Measurements from ENCODE around the gene CFD.

DNA sequence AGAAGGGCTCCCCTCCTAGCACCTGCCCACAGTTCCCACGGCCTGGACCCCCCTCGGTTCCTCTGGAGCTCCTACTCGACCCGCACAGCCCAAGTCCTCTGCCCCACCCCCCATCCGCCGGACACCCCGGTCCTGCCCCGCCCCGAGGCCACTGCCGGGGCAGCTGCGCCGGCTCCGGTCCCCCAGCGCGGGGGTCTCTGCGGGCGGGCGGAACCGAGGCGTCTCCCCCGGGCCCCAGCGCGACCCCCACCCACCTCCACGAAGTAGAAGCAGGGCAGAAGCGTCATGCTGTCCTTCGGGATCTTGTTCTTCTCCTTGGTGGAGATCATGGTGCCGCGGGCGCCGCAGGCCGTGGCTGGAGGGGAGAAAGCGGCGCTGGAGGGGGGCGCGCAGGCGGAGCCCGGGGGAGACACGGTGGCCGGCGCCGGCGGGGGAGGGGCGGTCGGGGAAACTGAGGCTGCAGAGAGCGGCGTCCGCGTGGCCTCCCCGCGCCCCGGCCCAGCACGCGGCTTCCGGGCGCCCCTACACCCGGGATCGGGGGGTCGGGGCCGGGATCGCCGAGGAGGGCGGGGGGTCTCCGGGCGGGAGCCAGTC lies 38.1 kb upstream of the CFD start:
- TF ChIP-seq, protein P1, sequence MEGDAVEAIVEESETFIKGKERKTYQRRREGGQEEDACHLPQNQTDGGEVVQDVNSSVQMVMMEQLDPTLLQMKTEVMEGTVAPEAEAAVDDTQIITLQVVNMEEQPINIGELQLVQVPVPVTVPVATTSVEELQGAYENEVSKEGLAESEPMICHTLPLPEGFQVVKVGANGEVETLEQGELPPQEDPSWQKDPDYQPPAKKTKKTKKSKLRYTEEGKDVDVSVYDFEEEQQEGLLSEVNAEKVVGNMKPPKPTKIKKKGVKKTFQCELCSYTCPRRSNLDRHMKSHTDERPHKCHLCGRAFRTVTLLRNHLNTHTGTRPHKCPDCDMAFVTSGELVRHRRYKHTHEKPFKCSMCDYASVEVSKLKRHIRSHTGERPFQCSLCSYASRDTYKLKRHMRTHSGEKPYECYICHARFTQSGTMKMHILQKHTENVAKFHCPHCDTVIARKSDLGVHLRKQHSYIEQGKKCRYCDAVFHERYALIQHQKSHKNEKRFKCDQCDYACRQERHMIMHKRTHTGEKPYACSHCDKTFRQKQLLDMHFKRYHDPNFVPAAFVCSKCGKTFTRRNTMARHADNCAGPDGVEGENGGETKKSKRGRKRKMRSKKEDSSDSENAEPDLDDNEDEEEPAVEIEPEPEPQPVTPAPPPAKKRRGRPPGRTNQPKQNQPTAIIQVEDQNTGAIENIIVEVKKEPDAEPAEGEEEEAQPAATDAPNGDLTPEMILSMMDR (conservative IDR thresholded peaks at IDR 0.05): no peak
- no peak for TF ChIP-seq EZH2 (IDR thresholded peaks at IDR 0.05; ENCODE audit: low read depth)
